ENCODE data around the gene MYRFL. TPM values are rescaled to one million over a fixed set of nuclear protein-coding genes. Genes with fewer than 3 reads are reported as not detected.

The MYRFL gene
- total and polyA plus RNA-seq, 2 of the 8 experiments (the other 6 are each of a cell fraction or from before 2014, with no cell fraction given) = 1.1 to 2.0 TPM

DNA sequence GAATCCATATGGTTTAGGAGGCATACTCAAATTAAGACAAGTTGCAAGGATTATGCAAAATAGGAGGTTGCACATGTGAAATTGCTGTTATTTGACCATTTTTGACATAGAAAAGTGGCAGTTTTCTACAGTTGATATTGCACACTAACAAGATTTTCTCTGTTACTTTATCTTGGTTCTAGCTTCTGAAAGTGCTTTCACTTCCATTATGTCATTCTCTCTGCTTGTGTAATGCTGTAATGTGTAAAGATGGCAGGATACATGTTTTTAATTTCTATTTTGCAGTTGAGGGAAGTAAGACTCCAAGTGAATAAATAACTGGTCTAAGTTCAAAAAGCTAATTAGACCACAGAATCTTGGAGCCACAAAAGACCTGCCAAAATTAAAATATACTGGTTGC is 60.6 kb downstream of the MYRFL start (continued):
- TF ChIP-seq, protein P1, sequence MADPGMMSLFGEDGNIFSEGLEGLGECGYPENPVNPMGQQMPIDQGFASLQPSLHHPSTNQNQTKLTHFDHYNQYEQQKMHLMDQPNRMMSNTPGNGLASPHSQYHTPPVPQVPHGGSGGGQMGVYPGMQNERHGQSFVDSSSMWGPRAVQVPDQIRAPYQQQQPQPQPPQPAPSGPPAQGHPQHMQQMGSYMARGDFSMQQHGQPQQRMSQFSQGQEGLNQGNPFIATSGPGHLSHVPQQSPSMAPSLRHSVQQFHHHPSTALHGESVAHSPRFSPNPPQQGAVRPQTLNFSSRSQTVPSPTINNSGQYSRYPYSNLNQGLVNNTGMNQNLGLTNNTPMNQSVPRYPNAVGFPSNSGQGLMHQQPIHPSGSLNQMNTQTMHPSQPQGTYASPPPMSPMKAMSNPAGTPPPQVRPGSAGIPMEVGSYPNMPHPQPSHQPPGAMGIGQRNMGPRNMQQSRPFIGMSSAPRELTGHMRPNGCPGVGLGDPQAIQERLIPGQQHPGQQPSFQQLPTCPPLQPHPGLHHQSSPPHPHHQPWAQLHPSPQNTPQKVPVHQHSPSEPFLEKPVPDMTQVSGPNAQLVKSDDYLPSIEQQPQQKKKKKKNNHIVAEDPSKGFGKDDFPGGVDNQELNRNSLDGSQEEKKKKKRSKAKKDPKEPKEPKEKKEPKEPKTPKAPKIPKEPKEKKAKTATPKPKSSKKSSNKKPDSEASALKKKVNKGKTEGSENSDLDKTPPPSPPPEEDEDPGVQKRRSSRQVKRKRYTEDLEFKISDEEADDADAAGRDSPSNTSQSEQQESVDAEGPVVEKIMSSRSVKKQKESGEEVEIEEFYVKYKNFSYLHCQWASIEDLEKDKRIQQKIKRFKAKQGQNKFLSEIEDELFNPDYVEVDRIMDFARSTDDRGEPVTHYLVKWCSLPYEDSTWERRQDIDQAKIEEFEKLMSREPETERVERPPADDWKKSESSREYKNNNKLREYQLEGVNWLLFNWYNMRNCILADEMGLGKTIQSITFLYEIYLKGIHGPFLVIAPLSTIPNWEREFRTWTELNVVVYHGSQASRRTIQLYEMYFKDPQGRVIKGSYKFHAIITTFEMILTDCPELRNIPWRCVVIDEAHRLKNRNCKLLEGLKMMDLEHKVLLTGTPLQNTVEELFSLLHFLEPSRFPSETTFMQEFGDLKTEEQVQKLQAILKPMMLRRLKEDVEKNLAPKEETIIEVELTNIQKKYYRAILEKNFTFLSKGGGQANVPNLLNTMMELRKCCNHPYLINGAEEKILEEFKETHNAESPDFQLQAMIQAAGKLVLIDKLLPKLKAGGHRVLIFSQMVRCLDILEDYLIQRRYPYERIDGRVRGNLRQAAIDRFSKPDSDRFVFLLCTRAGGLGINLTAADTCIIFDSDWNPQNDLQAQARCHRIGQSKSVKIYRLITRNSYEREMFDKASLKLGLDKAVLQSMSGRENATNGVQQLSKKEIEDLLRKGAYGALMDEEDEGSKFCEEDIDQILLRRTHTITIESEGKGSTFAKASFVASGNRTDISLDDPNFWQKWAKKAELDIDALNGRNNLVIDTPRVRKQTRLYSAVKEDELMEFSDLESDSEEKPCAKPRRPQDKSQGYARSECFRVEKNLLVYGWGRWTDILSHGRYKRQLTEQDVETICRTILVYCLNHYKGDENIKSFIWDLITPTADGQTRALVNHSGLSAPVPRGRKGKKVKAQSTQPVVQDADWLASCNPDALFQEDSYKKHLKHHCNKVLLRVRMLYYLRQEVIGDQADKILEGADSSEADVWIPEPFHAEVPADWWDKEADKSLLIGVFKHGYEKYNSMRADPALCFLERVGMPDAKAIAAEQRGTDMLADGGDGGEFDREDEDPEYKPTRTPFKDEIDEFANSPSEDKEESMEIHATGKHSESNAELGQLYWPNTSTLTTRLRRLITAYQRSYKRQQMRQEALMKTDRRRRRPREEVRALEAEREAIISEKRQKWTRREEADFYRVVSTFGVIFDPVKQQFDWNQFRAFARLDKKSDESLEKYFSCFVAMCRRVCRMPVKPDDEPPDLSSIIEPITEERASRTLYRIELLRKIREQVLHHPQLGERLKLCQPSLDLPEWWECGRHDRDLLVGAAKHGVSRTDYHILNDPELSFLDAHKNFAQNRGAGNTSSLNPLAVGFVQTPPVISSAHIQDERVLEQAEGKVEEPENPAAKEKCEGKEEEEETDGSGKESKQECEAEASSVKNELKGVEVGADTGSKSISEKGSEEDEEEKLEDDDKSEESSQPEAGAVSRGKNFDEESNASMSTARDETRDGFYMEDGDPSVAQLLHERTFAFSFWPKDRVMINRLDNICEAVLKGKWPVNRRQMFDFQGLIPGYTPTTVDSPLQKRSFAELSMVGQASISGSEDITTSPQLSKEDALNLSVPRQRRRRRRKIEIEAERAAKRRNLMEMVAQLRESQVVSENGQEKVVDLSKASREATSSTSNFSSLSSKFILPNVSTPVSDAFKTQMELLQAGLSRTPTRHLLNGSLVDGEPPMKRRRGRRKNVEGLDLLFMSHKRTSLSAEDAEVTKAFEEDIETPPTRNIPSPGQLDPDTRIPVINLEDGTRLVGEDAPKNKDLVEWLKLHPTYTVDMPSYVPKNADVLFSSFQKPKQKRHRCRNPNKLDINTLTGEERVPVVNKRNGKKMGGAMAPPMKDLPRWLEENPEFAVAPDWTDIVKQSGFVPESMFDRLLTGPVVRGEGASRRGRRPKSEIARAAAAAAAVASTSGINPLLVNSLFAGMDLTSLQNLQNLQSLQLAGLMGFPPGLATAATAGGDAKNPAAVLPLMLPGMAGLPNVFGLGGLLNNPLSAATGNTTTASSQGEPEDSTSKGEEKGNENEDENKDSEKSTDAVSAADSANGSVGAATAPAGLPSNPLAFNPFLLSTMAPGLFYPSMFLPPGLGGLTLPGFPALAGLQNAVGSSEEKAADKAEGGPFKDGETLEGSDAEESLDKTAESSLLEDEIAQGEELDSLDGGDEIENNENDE (IDR thresholded peaks at IDR 0.05; ENCODE audit: insufficient replicate concordance, low read length) = no peak
- TF ChIP-seq RAD21 (IDR thresholded peaks at IDR 0.05 in 1 of 2, conservative IDR thresholded peaks at IDR 0.05 in 1 of 2; ENCODE audit: low read depth in 2 of 2, low read length in 2 of 2) = no peak
- TF ChIP-seq, protein P2, sequence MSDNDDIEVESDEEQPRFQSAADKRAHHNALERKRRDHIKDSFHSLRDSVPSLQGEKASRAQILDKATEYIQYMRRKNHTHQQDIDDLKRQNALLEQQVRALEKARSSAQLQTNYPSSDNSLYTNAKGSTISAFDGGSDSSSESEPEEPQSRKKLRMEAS (IDR thresholded peaks at IDR 0.05) = no peak
- no peak for TF ChIP-seq SIX5 (IDR thresholded peaks at IDR 0.05; ENCODE audit: low read depth, low read length)
- no peak for TF ChIP-seq NANOG (IDR thresholded peaks at IDR 0.05; ENCODE audit: insufficient read depth, low read depth, low read length, poor library complexity, severe bottlenecking)
- no peak for TF ChIP-seq CTBP2 (IDR thresholded peaks at IDR 0.05; ENCODE audit: borderline replicate concordance, insufficient read depth, insufficient read length, low read length)
- no peak for TF ChIP-seq PHF8 (conservative IDR thresholded peaks at IDR 0.05; ENCODE audit: low read depth, low read length)
- TF ChIP-seq JUN (IDR thresholded peaks at IDR 0.05; ENCODE audit: low read depth, low read length) = no peak
- no peak for TF ChIP-seq POU5F1 (IDR thresholded peaks at IDR 0.05; ENCODE audit: low read depth, low read length)
- TF ChIP-seq JUND (IDR thresholded peaks at IDR 0.05; ENCODE audit: low read length) = no peak
